ENCODE measurements around the gene LINGO3. TPM values are rescaled to one million over a fixed set of nuclear protein-coding genes. Genes with fewer than 3 reads are reported as not detected.

The LINGO3 gene
- total RNA-seq, 2 donors from 2014 or later, result 0.20 to 0.21 TPM

GRCh38 chr19:2270423-2271233 is 37.3 kb downstream of the LINGO3 start:
- peak overlapping the region; percentile 94 for H3K4me3 Mint-ChIP-seq
- ATAC-seq (peak; percentile 21 to 61), DNase-seq (ENCODE audit: low spot score) (peak; percentile 88)
- no peaks in the 10 kb centered on the region for H3K27me3 Mint-ChIP-seq
- peaks cover 21 to 26% of the 10 kb centered on the region in 2 donors for H3K4me1 Mint-ChIP-seq (ENCODE audit: low read depth in 2 of 2)
- H3K27ac Mint-ChIP-seq, result peak overlapping the region; percentile 87 to 90
- H3K9me3 Mint-ChIP-seq, result no peaks in the 10 kb centered on the region
- H3K36me3 Mint-ChIP-seq, result peaks cover 12% of the 10 kb centered on the region

GRCh38 chr19:2270157-2270422 is 37.9 kb downstream of the LINGO3 start:
- H3K4me1 Mint-ChIP-seq (ENCODE audit: low read depth in 2 of 2), result peaks cover 21 to 25% of the 10 kb centered on the region in 2 donors

GRCh38 chr19:2269244-2270156 is 38.5 kb downstream of the LINGO3 start:
- Mint-ChIP-seq H3K36me3 (peaks cover 12% of the 10 kb centered on the region), H3K27me3 (no peaks in the 10 kb centered on the region), H3K9me3 (no peaks in the 10 kb centered on the region), H3K4me1 (ENCODE audit: low read depth in 2 of 2) (peaks cover 20 to 22% of the 10 kb centered on the region in 2 donors), H3K4me3 (peak overlapping the region; percentile 94), H3K27ac (peak overlapping the region; percentile 87)
- ATAC-seq, result peak; percentile 90
- peak; percentile 100 for DNase-seq (ENCODE audit: low spot score)

More at GRCh38 chr19:2270157-2270422, 37.9 kb downstream of the LINGO3 start:
- peak in 1 of 2 donors; percentile 4 for ATAC-seq
- peak; percentile 70 for DNase-seq (ENCODE audit: low spot score)
- peaks cover 12% of the 10 kb centered on the region for H3K36me3 Mint-ChIP-seq
- no peaks in the 10 kb centered on the region for H3K9me3 Mint-ChIP-seq
- H3K27ac Mint-ChIP-seq, result peak overlapping the region; percentile 87
- H3K27me3 Mint-ChIP-seq, result no peaks in the 10 kb centered on the region
- peak overlapping the region; percentile 94 for H3K4me3 Mint-ChIP-seq

- no peaks in the 10 kb centered on the region for H3K9me3 Mint-ChIP-seq
- H3K4me1 Mint-ChIP-seq (ENCODE audit: low read depth in 2 of 2), result peaks cover 14 to 16% of the 10 kb centered on the region in 2 donors
- peaks cover 8% of the 10 kb centered on the region for H3K36me3 Mint-ChIP-seq
- ATAC-seq, result no peak
- no peaks in the 10 kb centered on the region for H3K27me3 Mint-ChIP-seq
- peak overlapping the region; percentile 94 for H3K4me3 Mint-ChIP-seq
- no peak for DNase-seq (ENCODE audit: low spot score)
- H3K27ac Mint-ChIP-seq, result peak overlapping the region; percentile 87
Measured at GRCh38 chr19:2268861-2269243, 39.1 kb downstream of the LINGO3 start.

- Mint-ChIP-seq H3K4me1 (ENCODE audit: low read depth in 2 of 2) (peaks cover 10 to 13% of the 10 kb centered on the region in 2 donors), H3K27me3 (no peaks in the 10 kb centered on the region), H3K4me3 (peak overlapping the region; percentile 94), H3K36me3 (peaks cover 6% of the 10 kb centered on the region), H3K27ac (peak overlapping the region; percentile 87), H3K9me3 (no peaks in the 10 kb centered on the region)
- ATAC-seq, result no peak
- DNase-seq (ENCODE audit: low spot score), result no peak
Measured at GRCh38 chr19:2268480-2268830, 39.5 kb downstream of the LINGO3 start.

GRCh38 chr19:2266183-2266993 is 41.6 kb downstream of the LINGO3 start:
- DNase-seq (ENCODE audit: low spot score), result no peak
- no peaks in the 10 kb centered on the region for H3K27me3 Mint-ChIP-seq
- no peak overlapping the region for H3K4me3 Mint-ChIP-seq
- ATAC-seq, result no peak
- peaks cover under 1% of the 10 kb centered on the region in 2 donors for H3K4me1 Mint-ChIP-seq (ENCODE audit: low read depth in 2 of 2)
- H3K36me3 Mint-ChIP-seq, result no peaks in the 10 kb centered on the region
- H3K9me3 Mint-ChIP-seq, result no peaks in the 10 kb centered on the region
- no peak overlapping the region for H3K27ac Mint-ChIP-seq

GRCh38 chr19:2261438-2262172 is 46.3 kb downstream of the LINGO3 start:
- H3K4me1 Mint-ChIP-seq (ENCODE audit: low read depth in 2 of 2), result peaks cover 6 to 11% of the 10 kb centered on the region in 2 donors
- H3K4me3 Mint-ChIP-seq, result no peak overlapping the region
- H3K36me3 Mint-ChIP-seq, result no peaks in the 10 kb centered on the region
- DNase-seq (ENCODE audit: low spot score) (no peak), ATAC-seq (no peak)
- H3K9me3 Mint-ChIP-seq, result no peaks in the 10 kb centered on the region
- H3K27ac Mint-ChIP-seq, result no peak overlapping the region
- no peaks in the 10 kb centered on the region for H3K27me3 Mint-ChIP-seq

GRCh38 chr19:2260341-2260805 is 47.6 kb downstream of the LINGO3 start:
- Mint-ChIP-seq H3K36me3 (no peaks in the 10 kb centered on the region), H3K27me3 (no peaks in the 10 kb centered on the region), H3K4me1 (ENCODE audit: low read depth in 2 of 2) (peaks cover 6 to 11% of the 10 kb centered on the region in 2 donors), H3K9me3 (no peaks in the 10 kb centered on the region), H3K27ac (peak overlapping the region; percentile 9 to 53), H3K4me3 (peak overlapping the region; percentile 53)
- ATAC-seq (peak; percentile 46 to 49), DNase-seq (ENCODE audit: low spot score) (no peak)

GRCh38 chr19:2259336-2259735 is 48.6 kb downstream of the LINGO3 start:
- Mint-ChIP-seq H3K27me3 (no peaks in the 10 kb centered on the region), H3K9me3 (no peaks in the 10 kb centered on the region), H3K4me1 (ENCODE audit: low read depth in 2 of 2) (peaks cover 6 to 11% of the 10 kb centered on the region in 2 donors), H3K4me3 (no peak overlapping the region), H3K36me3 (no peaks in the 10 kb centered on the region), H3K27ac (peak overlapping the region in 1 of 2 donors; percentile 78)
- ATAC-seq, result no peak
- no peak for DNase-seq (ENCODE audit: low spot score)

Other genes with a start within 250 kb of the LINGO3 start
- gene MOB3A, start 211.8 kb downstream of the LINGO3 start, total RNA-seq, result 100 to 1,000 TPM; 180 to 212 TPM
- 1 to 10 TPM; 5.7 to 5.9 TPM for gene IZUMO4, start 211.2 kb downstream of the LINGO3 start, total RNA-seq
- 100 to 1,000 TPM; 126 to 191 TPM for gene AP3D1, start 156.6 kb downstream of the LINGO3 start, total RNA-seq
- 100 to 1,000 TPM; 108 to 190 TPM for gene DOT1L, start 144.2 kb downstream of the LINGO3 start, total RNA-seq
- 10 to 100 TPM; 59.8 to 85.9 TPM for gene PLEKHJ1, start 71.8 kb downstream of the LINGO3 start, total RNA-seq
- gene SF3A2, start 71.3 kb downstream of the LINGO3 start, total RNA-seq, result 100 to 1,000 TPM in 1 of 2 donors, 10 to 100 TPM in 1; 99.2 to 192 TPM
- 1 to 10 TPM; 2.8 to 3.5 TPM for gene AMH, start 58.8 kb downstream of the LINGO3 start, total RNA-seq
- under 1 TPM in 1 of 2 donors, not detected in 1; 0.73 TPM for gene JSRP1, start 51.7 kb downstream of the LINGO3 start, total RNA-seq
- gene PEAK3, start 26.0 kb downstream of the LINGO3 start, total RNA-seq, result 1 to 10 TPM; 2.4 to 8.2 TPM
- gene LSM7, start 20.4 kb upstream of the LINGO3 start, total RNA-seq, result 100 to 1,000 TPM; 111 to 154 TPM
- gene SPPL2B, start 20.5 kb upstream of the LINGO3 start, total RNA-seq, result 10 to 100 TPM; 41.3 to 97.6 TPM
- not detected for gene TMPRSS9, start 52.1 kb upstream of the LINGO3 start, total RNA-seq
- gene TIMM13, start 119.4 kb upstream of the LINGO3 start, total RNA-seq, result 100 to 1,000 TPM in 1 of 2 donors, 10 to 100 TPM in 1; 80.1 to 124 TPM
- 100 to 1,000 TPM in 1 of 2 donors, 10 to 100 TPM in 1; 74.9 to 165 TPM for gene LMNB2, start 148.8 kb upstream of the LINGO3 start, total RNA-seq
- gene GADD45B, start 168.0 kb upstream of the LINGO3 start, total RNA-seq, result 100 to 1,000 TPM; 233 to 784 TPM

Measured in natural killer cell treated with Interleukin-12 subunit alpha and Interleukin-12 subunit beta and Interleukin-15 and Interleukin-18, amount 100 ng/mL, for 72 hours (primary cell).